T-cell (primary cell): ENCODE measurements around the gene SEZ6L. TPM values are rescaled to one million over a fixed set of nuclear protein-coding genes. Genes with fewer than 3 reads are reported as not detected.

Source experiments
- ATAC-seq, 4 experiments: fragments of 200-7000 bp in 3 of 4; fragments of 150-1000 bp in 1 of 4; cut with Tn5 transposase; replicated peaks in 1 of 4; 1 replicate in 3 of 4; 2 replicates in 1 of 4; pipeline ENCODE4 v1.10.0; 2021; ENCODE audit warnings: moderate library complexity in 3 of 4, mild to moderate bottlenecking in 2 of 4, moderate number of reproducible peaks in 1 of 4
- CTCF ChIA-PET, 2 donors: fragments of 300-600 bp; sonication (Branson Sonifier 250); formaldehyde crosslinking; loops; one replicate each; lab custom pipeline; 2022; ENCODE audit warnings: antibody characterized with exemption in 2 of 2; lab: Charles Lee
- POLR2A ChIA-PET, 2 donors: fragments of 300-600 bp; sonication (Branson Sonifier 250); formaldehyde crosslinking; loops; one replicate each; lab custom pipeline; 2022; ENCODE audit warnings: antibody characterized with exemption in 2 of 2; lab: Charles Lee
- DNase-seq, 35 experiments: peaks; one replicate each; pipeline versions ENCODE4 v3.0.0 to v3.0.0-alpha.2; 2013 to 2023
- H3K27ac ChIP-seq: one replicate; pipeline ENCODE4 v1.5.1; 2013; ENCODE audit warnings: low read length
- H3K27me3 ChIP-seq, 2 experiments: replicated peaks in 1 of 2; 1 replicate in 1 of 2; 2 replicates in 1 of 2; pipeline versions ENCODE4 v1.6.1 to v1.7.0; 2013; ENCODE audit warnings: low read length in 1 of 2, mixed read lengths in 1 of 2; ENCODE audit not compliant: control insufficient read depth in 2 of 2, insufficient read depth in 2 of 2; ENCODE audit errors: extremely low read depth in 1 of 2
- H3K36me3 ChIP-seq, 2 donors: 1 replicate in 1 of 2; 2 replicates in 1 of 2; pipeline versions ENCODE4 v1.6.1 to v1.7.0; 2013; ENCODE audit warnings: low read length in 1 of 2; ENCODE audit not compliant: control insufficient read depth in 2 of 2, insufficient read depth in 1 of 2; ENCODE audit errors: extremely low read depth in 1 of 2
- H3K4me1 ChIP-seq, 2 experiments: 1 replicate in 1 of 2; 2 replicates in 1 of 2; pipeline versions ENCODE4 v1.6.1 to v1.7.0; 2013; ENCODE audit warnings: low read length in 2 of 2, mixed read lengths in 1 of 2; ENCODE audit not compliant: insufficient read depth in 2 of 2, control insufficient read depth in 1 of 2; ENCODE audit errors: extremely low read depth in 1 of 2
- H3K4me3 ChIP-seq, 2 donors: 1 replicate in 1 of 2; 2 replicates in 1 of 2; pipeline versions ENCODE4 v1.5.1 to v1.7.0; 2013; ENCODE audit warnings: mild to moderate bottlenecking in 2 of 2, low read length in 1 of 2, moderate library complexity in 1 of 2; ENCODE audit not compliant: control insufficient read depth in 1 of 2; ENCODE audit errors: extremely low read depth in 1 of 2
- H3K9me3 ChIP-seq: 2 replicates; pipeline ENCODE4 v1.7.0; 2013
- H3K27ac Mint-ChIP-seq, 2 donors: one replicate each; pipeline ENCODE4 v1.8.0; 2020 to 2021; ENCODE audit warnings: mild to moderate bottlenecking in 2 of 2, mixed read lengths in 2 of 2
- H3K27me3 Mint-ChIP-seq, 2 donors: one replicate each; pipeline ENCODE4 v1.8.0; 2021 to 2022; ENCODE audit warnings: mixed read lengths in 2 of 2
- H3K36me3 Mint-ChIP-seq: one replicate; pipeline ENCODE4 v1.8.0; 2021; ENCODE audit warnings: mixed read lengths
- H3K4me1 Mint-ChIP-seq, 3 donors: one replicate each; pipeline ENCODE4 v1.8.0; 2020 to 2022; ENCODE audit warnings: mixed read lengths in 3 of 3, mild to moderate bottlenecking in 1 of 3
- H3K4me3 Mint-ChIP-seq, 3 donors: one replicate each; pipeline ENCODE4 v1.8.0; 2020 to 2022; ENCODE audit warnings: mild to moderate bottlenecking in 3 of 3, mixed read lengths in 3 of 3, moderate library complexity in 3 of 3
- H3K9me3 Mint-ChIP-seq, 3 donors: one replicate each; pipeline ENCODE4 v1.8.0; 2020 to 2022; ENCODE audit warnings: mixed read lengths in 3 of 3
- WGBS: methylation state at CpG from one replicate; pipeline ENCODE4 v1.1.5; 2013; ENCODE audit warnings: missing lambda C conversion rate; ENCODE audit not compliant: insufficient coverage; 5-methylcytosine and 5-hydroxymethylcytosine counted together
- total RNA-seq, 35 experiments: library from RNA in 6 of 35; stranded (reverse) in 6 of 35; fragments of 120-200 nt in 1 of 35; gene quantifications; one replicate each; pipeline versions ENCODE4 v1.2.1 to v1.2.4 and lab custom pipeline; 2013 to 2026

Gene SEZ6L
- total RNA-seq, 5 donors from 2014 or later (not counting 1 experiment from before 2014, with no cell fraction given) = not detected

GRCh38 chr22:26316732-26317285 lies 147.5 kb downstream of the SEZ6L start:
- Histone ChIP-seq H3K4me3 (no peak overlapping the region), H3K36me3 (no peaks in the 10 kb centered on the region), H3K9me3 (no peaks in the 10 kb centered on the region), H3K27me3 (peaks cover 0 to 25% of the 10 kb centered on the region in 2 experiments), H3K27ac (no peak overlapping the region), H3K4me1 (no peaks in the 10 kb centered on the region)
- ChIA-PET POLR2A (interaction anchor here in 1 of 2 donors (0.7 kb wide), 1 partner anchor 433 kb away, joined by 7 read pairs; no protein-coding TSS in a partner anchor), CTCF (no interaction called here)
- Mint-ChIP-seq H3K27ac (no peak overlapping the region), H3K36me3 (no peaks in the 10 kb centered on the region), H3K4me1 (no peaks in the 10 kb centered on the region), H3K9me3 (no peaks in the 10 kb centered on the region), H3K4me3 (no peak overlapping the region), H3K27me3 (peaks cover 5 to 19% of the 10 kb centered on the region in 2 donors)
- 0% methylated on average over 1 of the region's 2 CpGs for WGBS
- DNase-seq (no peak), ATAC-seq (no peak)

DNA sequence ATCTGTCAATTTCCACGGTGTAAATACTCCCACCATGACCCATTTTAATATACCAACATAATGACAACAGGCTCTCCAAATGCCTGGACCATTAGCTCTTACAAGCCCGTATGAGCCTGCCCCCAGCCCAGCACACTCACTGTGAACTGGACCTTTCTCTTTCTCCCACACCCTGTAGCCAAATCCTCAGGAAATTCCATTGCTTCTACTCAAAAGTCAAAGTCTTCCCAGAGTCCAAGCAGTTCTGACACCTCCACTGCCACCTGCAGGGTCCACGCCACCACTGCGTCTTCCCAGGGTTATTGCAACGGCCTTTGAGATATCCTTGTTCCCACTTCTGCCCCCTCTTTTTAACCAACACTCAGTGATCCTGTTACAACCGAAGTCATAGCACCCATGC lies 149.7 kb downstream of the SEZ6L start:
- Mint-ChIP-seq H3K4me3 (no peak overlapping the region), H3K9me3 (no peaks in the 10 kb centered on the region), H3K27ac (no peak overlapping the region), H3K27me3 (peaks cover 3 to 25% of the 10 kb centered on the region in 2 donors), H3K4me1 (no peaks in the 10 kb centered on the region), H3K36me3 (no peaks in the 10 kb centered on the region)
- no peaks in the 10 kb centered on the region for H3K4me1 ChIP-seq
- ChIA-PET POLR2A (no interaction called here), CTCF (interaction anchor here in 1 of 2 donors (0.7 kb wide), 1 partner anchor 111 kb away, joined by 3 read pairs; no protein-coding TSS in a partner anchor)
- H3K36me3 ChIP-seq = no peaks in the 10 kb centered on the region
- peaks cover 0 to 19% of the 10 kb centered on the region in 2 experiments for H3K27me3 ChIP-seq
- WGBS = 53% methylated on average over 6 of the region's 6 CpGs
- no peaks in the 10 kb centered on the region for H3K9me3 ChIP-seq
- H3K4me3 ChIP-seq = no peak overlapping the region
- ATAC-seq (no peak), DNase-seq (no peak)
- no peak overlapping the region for H3K27ac ChIP-seq

GRCh38 chr22:26320447-26320846 lies 151.2 kb downstream of the SEZ6L start:
- no peaks in the 10 kb centered on the region for H3K4me1 Mint-ChIP-seq
- Histone ChIP-seq H3K4me1 (no peaks in the 10 kb centered on the region), H3K27me3 (peaks cover 0 to 15% of the 10 kb centered on the region in 2 experiments), H3K9me3 (no peaks in the 10 kb centered on the region), H3K4me3 (no peak overlapping the region), H3K36me3 (no peaks in the 10 kb centered on the region), H3K27ac (no peak overlapping the region)
- ChIA-PET CTCF (no interaction called here), POLR2A (no interaction called here)
- WGBS = 7% methylated on average over 3 of the region's 5 CpGs
- no peak overlapping the region for H3K4me3 Mint-ChIP-seq
- peaks cover 8 to 29% of the 10 kb centered on the region in 2 donors for H3K27me3 Mint-ChIP-seq
- ATAC-seq = no peak
- no peak overlapping the region for H3K27ac Mint-ChIP-seq
- no peaks in the 10 kb centered on the region for H3K36me3 Mint-ChIP-seq
- no peaks in the 10 kb centered on the region for H3K9me3 Mint-ChIP-seq
- DNase-seq = no peak

GRCh38 chr22:26321469-26321913 lies 152.2 kb downstream of the SEZ6L start:
- Mint-ChIP-seq H3K9me3 (no peaks in the 10 kb centered on the region), H3K27me3 (peaks cover 12 to 28% of the 10 kb centered on the region in 2 donors), H3K4me3 (no peak overlapping the region), H3K4me1 (no peaks in the 10 kb centered on the region), H3K27ac (no peak overlapping the region), H3K36me3 (no peaks in the 10 kb centered on the region)
- WGBS = 75% methylated on average over 10 of the region's 12 CpGs
- H3K27ac ChIP-seq = no peak overlapping the region
- H3K4me3 ChIP-seq = no peak overlapping the region
- no peaks in the 10 kb centered on the region for H3K9me3 ChIP-seq
- peaks cover 0 to 16% of the 10 kb centered on the region in 2 experiments for H3K27me3 ChIP-seq
- H3K4me1 ChIP-seq = no peaks in the 10 kb centered on the region
- CTCF ChIA-PET = no interaction called here
- POLR2A ChIA-PET = no interaction called here
- ATAC-seq (no peak), DNase-seq (no peak)
- no peaks in the 10 kb centered on the region for H3K36me3 ChIP-seq

DNA sequence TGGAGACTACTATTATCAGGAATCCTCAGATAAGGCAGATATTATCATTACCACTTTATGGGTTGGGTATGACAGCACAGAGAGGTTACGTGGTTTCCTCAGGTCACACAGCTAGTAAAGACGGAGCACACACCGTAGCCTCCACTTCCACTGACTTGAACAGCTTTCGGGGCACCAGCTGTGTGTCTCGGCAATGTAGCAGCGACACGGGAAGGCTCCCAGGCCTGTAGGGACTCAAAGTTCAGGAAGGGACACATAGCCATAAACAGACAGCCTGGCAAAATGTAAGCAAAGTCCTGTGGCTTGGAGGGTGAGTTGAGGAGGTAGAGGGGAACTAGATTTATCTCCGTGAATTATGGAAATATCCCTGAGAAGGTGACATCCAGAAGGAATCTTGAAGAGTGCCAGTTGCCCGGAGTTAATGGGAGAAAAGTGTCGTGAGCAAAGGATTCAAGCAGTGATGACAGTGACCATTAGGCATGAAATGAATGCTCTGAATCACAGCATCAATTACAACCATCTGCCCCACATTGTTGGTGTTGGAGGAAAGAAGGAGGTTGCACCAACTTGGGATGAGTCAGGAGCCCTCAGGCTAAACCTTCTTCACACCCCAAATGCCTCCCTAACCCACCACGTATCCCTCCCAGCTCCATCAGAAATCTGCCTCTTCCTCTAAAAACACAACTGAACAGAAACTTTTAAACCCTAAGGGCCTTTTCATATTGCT lies 153.1 kb downstream of the SEZ6L start:
- Mint-ChIP-seq H3K4me3 (no peak overlapping the region), H3K9me3 (no peaks in the 10 kb centered on the region), H3K27me3 (peaks cover 15 to 28% of the 10 kb centered on the region in 2 donors), H3K36me3 (no peaks in the 10 kb centered on the region), H3K4me1 (no peaks in the 10 kb centered on the region), H3K27ac (no peak overlapping the region)
- no peaks in the 10 kb centered on the region for H3K36me3 ChIP-seq
- DNase-seq (no peak), ATAC-seq (no peak)
- H3K27me3 ChIP-seq = peaks cover 0 to 23% of the 10 kb centered on the region in 2 experiments
- POLR2A ChIA-PET = no interaction called here
- WGBS = 81% methylated on average over 7 of the region's 11 CpGs
- no peaks in the 10 kb centered on the region for H3K4me1 ChIP-seq
- H3K27ac ChIP-seq = no peak overlapping the region
- no peaks in the 10 kb centered on the region for H3K9me3 ChIP-seq
- no peak overlapping the region for H3K4me3 ChIP-seq
- CTCF ChIA-PET = no interaction called here

DNA sequence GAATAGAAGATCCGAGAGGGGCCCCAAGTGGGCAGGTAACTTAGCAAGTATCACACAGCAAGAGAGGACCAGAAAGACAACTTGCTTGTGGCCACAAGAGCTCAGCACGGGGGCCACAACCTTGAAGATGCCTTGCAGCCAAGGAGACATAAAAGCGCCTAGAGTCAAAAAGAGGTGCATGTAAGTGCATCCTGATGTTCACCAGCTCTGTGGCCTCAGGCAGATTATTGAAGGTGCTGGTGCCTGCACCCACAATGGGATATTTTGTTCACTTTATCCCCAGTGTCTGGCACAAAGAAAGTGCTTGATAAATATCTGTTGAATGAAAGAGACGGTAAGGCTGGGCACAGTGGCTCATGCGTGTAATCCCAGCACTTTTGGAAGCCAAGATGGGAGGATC lies 153.8 kb downstream of the SEZ6L start:
- Mint-ChIP-seq H3K27me3 (peaks cover 19 to 28% of the 10 kb centered on the region in 2 donors), H3K4me3 (no peak overlapping the region), H3K4me1 (no peaks in the 10 kb centered on the region), H3K36me3 (no peaks in the 10 kb centered on the region), H3K27ac (no peak overlapping the region), H3K9me3 (no peaks in the 10 kb centered on the region)
- H3K27ac ChIP-seq = no peak overlapping the region
- WGBS = 68% methylated on average over 5 of the region's 5 CpGs
- POLR2A ChIA-PET = no interaction called here
- peaks cover 0 to 26% of the 10 kb centered on the region in 2 experiments for H3K27me3 ChIP-seq
- no peaks in the 10 kb centered on the region for H3K9me3 ChIP-seq
- H3K36me3 ChIP-seq = no peaks in the 10 kb centered on the region
- no peak for DNase-seq
- H3K4me3 ChIP-seq = no peak overlapping the region
- no peaks in the 10 kb centered on the region for H3K4me1 ChIP-seq
- no peak for ATAC-seq
- CTCF ChIA-PET = no interaction called here
